Cardiac fibroblast (primary cell): ENCODE results near the gene ASRGL1.
A peak's percentile ranks its signal among the peaks of the same experiment; 100 is the strongest.

ENCODE experiments used
- DNase-seq, 2 donors: peaks; one replicate each; pipeline versions ENCODE4 v3.0.0 to v3.0.0-alpha.2; 2010; ENCODE audit warnings: low read depth in 2 of 2
- H3K4me3 ChIP-seq, 2 donors: replicated peaks in 1 of 2; 1 replicate in 1 of 2; 2 replicates in 1 of 2; pipeline ENCODE4 v1.5.1; 2011; ENCODE audit warnings: low read depth in 2 of 2, low read length in 2 of 2, mild to moderate bottlenecking in 2 of 2, moderate library complexity in 1 of 2
- TF ChIP-seq, protein P1 (sequence below): IDR thresholded peaks from one replicate; pipeline ENCODE4 v1.5.1; 2011; ENCODE audit warnings: low read depth, mild to moderate bottlenecking, low read length, inconsistent platforms

Gene ASRGL1

GRCh38 chr11:62337303-62338181 lies at the start of gene ASRGL1:
Gene ASRGL1, plus strand, starts transcription at chr11:62337448. Its CDS starts 530 bp downstream, at chr11:62337978.
- H3K4me3 ChIP-seq: peak within 1 kb of the TSS; percentile 53 to 60
- DNase-seq: peak; percentile 47 to 55
- TF ChIP-seq, protein P1, sequence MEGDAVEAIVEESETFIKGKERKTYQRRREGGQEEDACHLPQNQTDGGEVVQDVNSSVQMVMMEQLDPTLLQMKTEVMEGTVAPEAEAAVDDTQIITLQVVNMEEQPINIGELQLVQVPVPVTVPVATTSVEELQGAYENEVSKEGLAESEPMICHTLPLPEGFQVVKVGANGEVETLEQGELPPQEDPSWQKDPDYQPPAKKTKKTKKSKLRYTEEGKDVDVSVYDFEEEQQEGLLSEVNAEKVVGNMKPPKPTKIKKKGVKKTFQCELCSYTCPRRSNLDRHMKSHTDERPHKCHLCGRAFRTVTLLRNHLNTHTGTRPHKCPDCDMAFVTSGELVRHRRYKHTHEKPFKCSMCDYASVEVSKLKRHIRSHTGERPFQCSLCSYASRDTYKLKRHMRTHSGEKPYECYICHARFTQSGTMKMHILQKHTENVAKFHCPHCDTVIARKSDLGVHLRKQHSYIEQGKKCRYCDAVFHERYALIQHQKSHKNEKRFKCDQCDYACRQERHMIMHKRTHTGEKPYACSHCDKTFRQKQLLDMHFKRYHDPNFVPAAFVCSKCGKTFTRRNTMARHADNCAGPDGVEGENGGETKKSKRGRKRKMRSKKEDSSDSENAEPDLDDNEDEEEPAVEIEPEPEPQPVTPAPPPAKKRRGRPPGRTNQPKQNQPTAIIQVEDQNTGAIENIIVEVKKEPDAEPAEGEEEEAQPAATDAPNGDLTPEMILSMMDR: no peak

DNA sequence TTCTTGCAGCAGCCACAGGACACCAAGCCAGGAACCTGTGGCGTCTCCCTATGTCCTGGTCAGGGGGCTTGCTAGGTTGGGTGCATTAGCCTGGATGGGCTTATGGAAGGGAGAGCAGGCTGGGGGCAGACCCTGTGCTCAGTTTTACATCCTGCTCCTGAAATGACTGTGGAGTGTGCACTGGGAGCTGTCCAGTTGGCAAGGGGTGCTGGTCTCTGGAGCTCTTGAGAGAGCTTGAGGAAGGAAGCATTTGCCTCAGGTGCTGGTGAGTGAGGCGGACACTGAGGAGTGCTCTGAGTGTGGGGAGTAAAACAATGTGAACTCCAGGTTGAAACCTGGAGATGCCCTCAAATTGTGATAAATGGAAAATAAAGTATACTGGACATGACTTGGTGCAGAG lies 41.7 kb upstream of the ASRGL1 start:
- TF ChIP-seq, protein P1: no peak
- DNase-seq: peak; percentile 33 to 39
- H3K4me3 ChIP-seq: no peak overlapping the region

- no peak within 1 kb of the TSS for H3K4me3 ChIP-seq
- no peak for DNase-seq
- TF ChIP-seq, protein P1: no peak
These were observed 38.3 kb upstream of the ASRGL1 start, which contains the start of gene SCGB1D4 for GRCh38 chr11:62298975-62299374. Gene SCGB1D4, minus strand, starts transcription at chr11:62299075. Its CDS starts 65 bp downstream, at chr11:62299010.

DNA sequence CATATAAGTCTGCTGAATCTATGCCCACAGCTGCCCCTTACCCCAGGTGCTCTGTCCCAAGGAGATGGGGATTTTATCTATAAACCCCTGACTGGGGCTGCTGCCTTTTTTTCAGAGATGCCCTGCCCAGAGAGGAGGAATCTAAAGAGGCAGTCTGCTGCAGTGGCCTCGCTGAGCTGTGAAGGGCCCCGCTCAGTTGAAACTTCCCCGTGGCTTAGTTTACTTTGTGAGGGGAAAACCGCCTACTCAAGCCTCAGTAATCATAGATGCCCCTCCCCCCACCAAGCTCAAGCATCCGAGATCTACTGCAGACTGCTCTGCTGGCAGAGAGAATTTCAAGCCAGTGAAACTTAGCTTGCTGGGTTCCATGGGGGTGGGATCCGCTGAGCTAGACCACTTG lies 31.0 kb upstream of the ASRGL1 start:
- H3K4me3 ChIP-seq: no peak overlapping the region
- TF ChIP-seq, protein P1: no peak
- DNase-seq: no peak

- TF ChIP-seq, protein P1: no peak
- no peak overlapping the region for H3K4me3 ChIP-seq
- no peak for DNase-seq
These were observed 29.3 kb upstream of the ASRGL1 start for GRCh38 chr11:62307950-62308349.

GRCh38 chr11:62309991-62310390 lies 27.3 kb upstream of the ASRGL1 start:
- no peak for DNase-seq

More at GRCh38 chr11:62309991-62310390, 27.3 kb upstream of the ASRGL1 start:
- TF ChIP-seq, protein P1: no peak
- H3K4me3 ChIP-seq: no peak overlapping the region
